Fibroblast of skin of right quadriceps (primary cell): Measurements from ENCODE around the gene CIBAR2.
"Not testable (repeated sequence)": the region's sequence is repeated elsewhere in the genome, so short reads cannot be mapped to it uniquely, and the experiment has no call there.

Experiments used
- DNase-seq: peaks from one replicate; pipeline ENCODE4 v3.0.0-alpha.2; 2013

Gene CIBAR2

GRCh38 chr16:85057212-85057889, 54.9 kb downstream of the CIBAR2 start:
- no peak for DNase-seq

DNA sequence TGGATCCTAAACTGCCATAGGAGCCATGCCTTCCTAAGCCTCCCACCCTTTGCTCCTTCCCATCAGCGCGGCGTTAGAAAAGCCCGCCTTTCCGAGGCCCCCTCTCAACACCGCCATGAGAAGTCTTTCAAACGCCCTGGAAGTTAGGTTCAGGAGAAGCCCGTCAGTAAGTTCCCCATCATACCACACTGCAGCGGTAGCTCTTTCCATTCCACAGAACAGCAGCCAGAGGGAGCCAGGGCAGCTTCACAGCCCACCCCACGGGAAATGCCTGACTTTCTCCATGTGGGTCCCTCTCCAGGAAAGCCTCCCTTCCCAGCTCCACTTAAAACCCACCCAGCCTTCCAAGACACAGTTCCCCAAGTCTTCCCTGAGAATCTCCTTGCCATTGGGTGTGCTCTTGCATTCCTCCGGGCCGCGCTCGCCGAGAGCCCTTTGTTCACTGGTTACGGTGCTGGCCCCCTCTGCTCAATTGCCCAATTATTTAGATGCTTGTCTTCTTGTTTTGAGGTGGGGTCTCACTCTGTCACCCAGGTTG, 56.0 kb downstream of the CIBAR2 start:
- peak; percentile 40 for DNase-seq

GRCh38 chr16:85055493-85056210, 56.6 kb downstream of the CIBAR2 start:
- peak; percentile 61 for DNase-seq

- DNase-seq, result peak; percentile 10
Measured at GRCh38 chr16:85054948-85055492, 57.3 kb downstream of the CIBAR2 start.

DNA sequence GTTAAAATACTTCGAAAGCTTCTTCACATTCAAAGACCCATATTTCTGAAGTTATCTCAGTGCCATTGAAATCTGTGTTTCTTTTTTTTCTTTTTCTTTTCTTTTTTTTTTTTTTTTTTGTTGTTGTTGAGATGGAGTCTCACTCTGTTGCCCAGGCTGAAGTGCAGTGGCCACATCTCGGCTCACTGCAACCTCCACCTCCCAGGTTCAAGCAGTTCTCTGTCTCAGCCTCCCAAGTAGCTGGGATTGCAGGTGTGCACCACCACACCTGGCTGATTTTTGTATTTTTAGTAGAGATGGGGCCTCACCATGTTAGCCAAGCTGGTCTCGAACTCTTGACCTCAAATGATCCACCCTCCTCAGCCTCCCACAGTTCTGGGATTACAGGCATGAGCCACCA, 58.0 kb downstream of the CIBAR2 start:
- DNase-seq, result not testable (repeated sequence)

- no peak for DNase-seq
Measured at GRCh38 chr16:85052536-85052935, 59.7 kb downstream of the CIBAR2 start.

GRCh38 chr16:85051683-85052082, 60.6 kb downstream of the CIBAR2 start:
- no peak for DNase-seq

GRCh38 chr16:85051067-85051581, 61.1 kb downstream of the CIBAR2 start:
- DNase-seq, result no peak

DNA sequence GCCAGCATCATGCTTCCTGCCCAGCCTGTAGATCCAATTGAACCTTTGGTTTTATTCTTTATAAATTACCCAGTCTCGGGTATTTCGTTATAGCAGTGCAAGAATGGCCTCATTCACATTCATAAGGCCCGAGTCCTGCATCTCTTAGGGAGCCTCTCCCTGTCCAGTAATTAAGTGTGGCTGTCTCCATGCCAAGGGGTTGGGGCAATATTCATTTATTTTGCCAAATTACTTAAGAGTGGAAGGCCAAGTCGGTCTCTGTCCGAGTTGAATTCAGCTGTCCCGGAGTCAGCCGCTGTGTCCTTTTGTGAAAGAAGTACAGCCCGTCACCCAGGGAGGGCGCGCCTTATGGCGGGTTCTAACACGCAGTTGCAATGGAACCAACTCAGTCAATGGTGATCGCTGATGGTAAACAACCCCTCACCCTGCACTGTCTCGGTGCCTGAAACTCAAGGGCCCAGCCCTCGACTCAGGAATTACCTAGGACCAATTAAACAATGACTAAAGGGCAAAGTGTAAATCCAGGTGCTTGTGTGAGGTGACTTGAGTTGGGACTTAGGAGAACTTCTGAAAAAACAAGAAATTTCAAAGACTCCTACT, 62.5 kb downstream of the CIBAR2 start:
- DNase-seq, result no peak

GRCh38 chr16:85048921-85049562, 63.2 kb downstream of the CIBAR2 start:
- DNase-seq, result no peak
